ENCODE measurements around the gene GDPD3. TPM values are rescaled to one million over a fixed set of nuclear protein-coding genes. Genes with fewer than 3 reads are reported as not detected.
A peak's percentile ranks its signal among the peaks of the same experiment; 100 is the strongest.

The GDPD3 gene
- total and polyA plus RNA-seq, 2 of the 13 experiments (the other 11 are each of a cell fraction or from before 2014, with no cell fraction given) = 18.7 to 20.6 TPM

DNA sequence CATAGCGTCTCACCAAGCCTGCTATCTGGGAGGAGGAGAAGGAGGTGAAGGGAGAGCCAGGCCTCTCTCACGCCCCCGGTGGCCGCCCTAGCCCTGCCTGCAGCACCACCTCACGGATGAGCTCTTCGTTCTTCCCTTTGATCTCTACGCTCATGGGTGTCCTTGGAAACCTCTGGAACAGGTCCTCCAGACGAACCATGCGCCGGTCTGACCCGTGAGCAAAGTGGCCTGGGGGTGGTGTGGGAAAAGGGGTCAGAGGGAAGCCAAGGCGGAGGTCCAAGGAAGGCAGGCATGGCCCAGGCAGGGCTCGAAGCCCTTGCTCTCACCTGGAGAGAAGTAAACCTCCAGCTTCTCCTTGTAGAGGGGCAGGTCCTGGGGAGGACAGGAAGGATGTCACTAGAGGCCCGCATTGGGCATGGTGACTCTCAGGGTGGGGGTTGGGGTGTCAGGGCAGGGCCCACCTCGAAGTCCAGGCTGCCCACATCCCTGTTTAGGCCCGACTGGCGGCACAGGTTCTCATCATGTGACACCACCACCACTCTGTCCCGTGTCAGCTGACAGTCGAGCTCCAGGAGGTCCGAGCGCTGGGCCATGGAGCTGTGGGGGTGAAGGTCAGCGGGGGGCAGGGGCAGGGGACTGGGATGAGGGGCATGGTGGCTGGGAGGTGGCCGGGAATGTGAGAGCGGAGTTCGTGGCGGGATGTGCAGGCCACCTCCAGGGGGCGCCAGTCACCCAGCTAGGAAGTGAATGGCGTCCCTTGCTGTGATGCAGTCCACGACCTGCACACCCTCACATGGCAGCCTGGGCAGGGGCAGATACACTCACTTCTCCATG lies 923 bp downstream of the GDPD3 start (continued):
- peak; percentile 86; the same call in 1 of the 2 replicates for TF ChIP-seq ZNF761 (CRISPR knock-in tag; conservative IDR thresholded peaks at IDR 0.05)
- peak; percentile 88 for TF ChIP-seq ZNF768 (CRISPR knock-in tag; IDR thresholded peaks at IDR 0.05)
- no peak for TF ChIP-seq HMGA1 (CRISPR knock-in tag; conservative IDR thresholded peaks at IDR 0.05)
- TF ChIP-seq PBX2 (CRISPR knock-in tag; IDR thresholded peaks at IDR 0.05) = no peak
- TF ChIP-seq ZNF296 (CRISPR knock-in tag; conservative IDR thresholded peaks at IDR 0.05) = peak; percentile 93; the same call in 1 of the 2 replicates
- peak; percentile 44; the same call in 1 of the 2 replicates for TF ChIP-seq PHF8 (CRISPR knock-in tag; IDR thresholded peaks at IDR 0.05)
- TF ChIP-seq ATF7-NPFF (CRISPR knock-in tag; IDR thresholded peaks at IDR 0.05; ENCODE audit: low read depth) = peak; percentile 95
- TF ChIP-seq, protein P1, sequence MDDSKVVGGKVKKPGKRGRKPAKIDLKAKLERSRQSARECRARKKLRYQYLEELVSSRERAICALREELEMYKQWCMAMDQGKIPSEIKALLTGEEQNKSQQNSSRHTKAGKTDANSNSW (CRISPR knock-in tag; IDR thresholded peaks at IDR 0.05; ENCODE audit: borderline replicate concordance) = peak; percentile 70
- peak; percentile 38 for TF ChIP-seq CBX1 (IDR thresholded peaks at IDR 0.05; ENCODE audit: low read depth)
- TF ChIP-seq WIZ (CRISPR knock-in tag; IDR thresholded peaks at IDR 0.05) = peak; percentile 66; the same call in 1 of the 2 replicates
- TF ChIP-seq ZNF318 (CRISPR knock-in tag; IDR thresholded peaks at IDR 0.05) = no peak; the same call in 1 of the 2 replicates
- no peak for TF ChIP-seq HNF1A (IDR thresholded peaks at IDR 0.05; ENCODE audit: low read depth)
- TF ChIP-seq HNF1A (CRISPR knock-in tag; IDR thresholded peaks at IDR 0.05; ENCODE audit: borderline replicate concordance) = peak; percentile 44
- peak; percentile 35; the same call in 1 of the 2 replicates for TF ChIP-seq BCL6 (CRISPR knock-in tag; IDR thresholded peaks at IDR 0.05)
- TF ChIP-seq ZNF563 (CRISPR knock-in tag; IDR thresholded peaks at IDR 0.05) = peak; percentile 93

Data from HepG2 (cell line).